H1 (cell line): ENCODE data around the gene KIR2DL4. TPM values are rescaled to one million over a fixed set of nuclear protein-coding genes. Genes with fewer than 3 reads are reported as not detected.

ENCODE experiments used
- CTCF ChIA-PET: fragments of 300-600 bp; sonication (Branson Sonifier 250); formaldehyde crosslinking; loops from one replicate; lab custom pipeline; 2021; ENCODE audit not compliant: partially characterized antibody; lab: Charles Lee
- POLR2A ChIA-PET: fragments of 300-600 bp; sonication (Branson Sonifier 250); formaldehyde crosslinking; loops from one replicate; lab custom pipeline; 2021; ENCODE audit warnings: inconsistent platforms; ENCODE audit not compliant: partially characterized antibody; lab: Charles Lee
- DNase-seq, 2 experiments: peaks; one replicate each; pipeline versions ENCODE4 v3.0.0 to v3.0.0-alpha.2; 2010 to 2022; ENCODE audit warnings: low spot score in 2 of 2, low read depth in 1 of 2, mixed read lengths in 1 of 2
- FAIRE-seq: peaks from 2 replicates; lab custom pipeline; 2011; peaks lifted over from hg19 to GRCh38; lab: Jason Lieb, UNC
- H2AFZ ChIP-seq: 2 replicates; pipeline ENCODE4 v1.8.1; 2012; ENCODE audit warnings: low read length, inconsistent platforms
- H2AK5ac ChIP-seq: 2 replicates; pipeline ENCODE4 v1.6.1; 2013; ENCODE audit warnings: low read depth, low read length
- H2BK120ac ChIP-seq: replicated peaks from 2 replicates; pipeline ENCODE3; 2013; ENCODE audit warnings: low read depth, low read length, inconsistent platforms
- H2BK12ac ChIP-seq: 2 replicates; pipeline ENCODE4 v1.6.1; 2013; ENCODE audit warnings: low read depth, low read length
- H2BK15ac ChIP-seq: 2 replicates; pipeline ENCODE4 v1.6.1; 2013; ENCODE audit warnings: low read length
- H2BK20ac ChIP-seq: 2 replicates; pipeline ENCODE4 v1.6.1; 2013; ENCODE audit warnings: low read length
- H2BK5ac ChIP-seq: 2 replicates; pipeline ENCODE4 v1.6.1; 2013; ENCODE audit warnings: low read depth, low read length
- H3K14ac ChIP-seq: 2 replicates; pipeline ENCODE4 v1.6.1; 2013; ENCODE audit warnings: inconsistent platforms; ENCODE audit not compliant: insufficient read length
- H3K18ac ChIP-seq: 2 replicates; pipeline ENCODE4 v1.6.1; 2013; ENCODE audit warnings: low read length; ENCODE audit errors: extremely low read depth
- H3K23ac ChIP-seq: 2 replicates; pipeline ENCODE4 v1.6.1; 2013; ENCODE audit warnings: inconsistent platforms; ENCODE audit not compliant: insufficient read length
- H3K23me2 ChIP-seq: 2 replicates; pipeline ENCODE4 v1.6.1; 2013; ENCODE audit warnings: low read depth, low read length
- H3K27ac ChIP-seq: 2 replicates; pipeline ENCODE4 v1.6.1; 2011; ENCODE audit warnings: low read depth, low read length, inconsistent platforms
- H3K27me3 ChIP-seq, 4 experiments: replicated peaks in 1 of 4; 1 replicate in 1 of 4; 2 replicates in 3 of 4; pipeline versions ENCODE4 v1.6.1 to v1.8.1; 2011 to 2013; ENCODE audit warnings: low read length in 3 of 4, mild to moderate bottlenecking in 3 of 4, inconsistent platforms in 2 of 4, mixed read lengths in 2 of 4, moderate library complexity in 1 of 4; ENCODE audit not compliant: control insufficient read depth in 3 of 4, insufficient read depth in 3 of 4; ENCODE audit errors: extremely low read depth in 1 of 4
- H3K36me3 ChIP-seq, 4 experiments: 2 replicates each; pipeline versions ENCODE4 v1.6.1 to v1.8.1; 2011 to 2013; ENCODE audit warnings: mild to moderate bottlenecking in 4 of 4, low read length in 3 of 4, moderate library complexity in 2 of 4, control low read depth in 1 of 4, inconsistent platforms in 1 of 4; ENCODE audit not compliant: insufficient read depth in 4 of 4, control insufficient read depth in 2 of 4
- H3K4ac ChIP-seq: replicated peaks from 2 replicates; pipeline ENCODE3; 2013; ENCODE audit warnings: low read length, low read depth, mixed read lengths, inconsistent platforms; ENCODE audit not compliant: insufficient read length
- H3K4me1 ChIP-seq, 4 experiments: replicated peaks in 1 of 4; 1 replicate in 1 of 4; 2 replicates in 3 of 4; pipeline versions ENCODE4 v1.6.1 to v1.8.1; 2011 to 2013; ENCODE audit warnings: low read length in 3 of 4, inconsistent platforms in 2 of 4, mixed read lengths in 1 of 4; ENCODE audit not compliant: insufficient read depth in 4 of 4, control insufficient read depth in 3 of 4
- H3K4me2 ChIP-seq, 2 experiments: 2 replicates each; pipeline versions ENCODE4 v1.6.1 to v1.8.1; 2011 to 2013; ENCODE audit warnings: low read depth in 2 of 2, low read length in 2 of 2, control low read depth in 1 of 2, inconsistent platforms in 1 of 2, mild to moderate bottlenecking in 1 of 2; ENCODE audit not compliant: insufficient read depth in 1 of 2
- H3K4me3 ChIP-seq, 4 experiments: fragments of 200-600, 300-600 bp in 1 of 4; sonication (generic), shearing (Covaris generic), sonication (Bioruptor Twin) in 1 of 4; 2 replicates each; pipeline versions ENCODE4 v1.5.1 to v1.8.1; 2011 to 2016; ENCODE audit warnings: low read length in 4 of 4, low read depth in 3 of 4, control low read depth in 2 of 4, inconsistent platforms in 2 of 4, mild to moderate bottlenecking in 2 of 4, mixed read lengths in 1 of 4, moderate library complexity in 1 of 4; ENCODE audit not compliant: insufficient read depth in 2 of 4; ENCODE audit errors: extremely low read depth in 1 of 4
- H3K56ac ChIP-seq: replicated peaks from 2 replicates; pipeline ENCODE3; 2013; ENCODE audit warnings: low read depth, mild to moderate bottlenecking, mixed read lengths, low read length, inconsistent platforms; ENCODE audit not compliant: insufficient read length
- H3K79me1 ChIP-seq: 2 replicates; pipeline ENCODE4 v1.6.1; 2013; ENCODE audit warnings: low read depth, low read length, control low read depth
- H3K79me2 ChIP-seq, 2 experiments: 2 replicates each; pipeline versions ENCODE4 v1.6.1 to v1.8.1; 2012 to 2013; ENCODE audit warnings: low read length in 2 of 2, mild to moderate bottlenecking in 2 of 2, inconsistent platforms in 1 of 2; ENCODE audit not compliant: insufficient read depth in 2 of 2, control insufficient read depth in 1 of 2
- H3K9ac ChIP-seq, 4 experiments: replicated peaks in 1 of 4; 1 replicate in 1 of 4; 2 replicates in 3 of 4; pipeline versions ENCODE4 v1.6.1 to v1.8.1; 2011 to 2013; ENCODE audit warnings: low read depth in 3 of 4, low read length in 3 of 4, control low read depth in 2 of 4, mild to moderate bottlenecking in 2 of 4, moderate library complexity in 2 of 4, inconsistent platforms in 1 of 4; ENCODE audit errors: extremely low read depth in 1 of 4
- H3K9me3 ChIP-seq, 2 experiments: 2 replicates each; pipeline versions ENCODE4 v1.6.1 to v1.8.1; 2012 to 2013; ENCODE audit warnings: mild to moderate bottlenecking in 2 of 2, moderate library complexity in 2 of 2, control low read depth in 1 of 2, inconsistent platforms in 1 of 2, low read depth in 1 of 2, low read length in 1 of 2, mixed read lengths in 1 of 2; ENCODE audit not compliant: insufficient read depth in 2 of 2
- H4K20me1 ChIP-seq, 2 experiments: replicated peaks in 1 of 2; 2 replicates each; pipeline versions ENCODE3 to v1.8.1; 2011 to 2013; ENCODE audit warnings: inconsistent platforms in 2 of 2, low read length in 2 of 2, mild to moderate bottlenecking in 1 of 2; ENCODE audit not compliant: insufficient read depth in 2 of 2, control insufficient read depth in 1 of 2
- H4K5ac ChIP-seq: 2 replicates; pipeline ENCODE4 v1.6.1; 2013; ENCODE audit warnings: low read length, low read depth, mixed read lengths, inconsistent platforms; ENCODE audit not compliant: insufficient read length
- H4K8ac ChIP-seq: 2 replicates; pipeline ENCODE4 v1.8.0; 2013; ENCODE audit warnings: mild to moderate bottlenecking, moderate library complexity, low read length, inconsistent platforms; ENCODE audit not compliant: insufficient read depth; ENCODE audit errors: extremely low read depth
- H4K91ac ChIP-seq: replicated peaks from 2 replicates; pipeline ENCODE3; 2013; ENCODE audit warnings: low read length, mixed read lengths, inconsistent platforms; ENCODE audit not compliant: insufficient read length
- BRCA1 ChIP-seq: IDR thresholded peaks from 2 replicates; pipeline ENCODE4 v1.6.1; 2012; ENCODE audit warnings: low read depth, low read length, improper control_type of control experiment
- CBX8 ChIP-seq: fragments of 300-800, 300-1000 bp; sonication (generic); IDR thresholded peaks from 2 replicates; pipeline ENCODE4 v1.7.1; 2016; ENCODE audit warnings: low read depth, low read length, borderline replicate concordance
- CHD1 ChIP-seq: IDR thresholded peaks from 2 replicates; pipeline ENCODE4 v1.6.1; 2012; ENCODE audit warnings: low read depth, low read length, improper control_type of control experiment
- EP300 ChIP-seq, 2 experiments: IDR thresholded peaks; 1 replicate in 1 of 2; 2 replicates in 1 of 2; pipeline ENCODE4 v1.6.1; 2011 to 2012; ENCODE audit warnings: low read depth in 2 of 2, low read length in 2 of 2, mild to moderate bottlenecking in 2 of 2, borderline replicate concordance in 1 of 2, inconsistent platforms in 1 of 2, moderate library complexity in 1 of 2
- FOSL1 ChIP-seq: IDR thresholded peaks from 2 replicates; pipeline ENCODE4 v1.6.1; 2011; ENCODE audit warnings: mild to moderate bottlenecking, low read depth, low read length, moderate library complexity; ENCODE audit not compliant: insufficient read depth
- JUND ChIP-seq: IDR thresholded peaks from 2 replicates; pipeline ENCODE4 v1.6.1; 2011; ENCODE audit warnings: mild to moderate bottlenecking, improper control_type of control experiment, low read length
- KDM4A ChIP-seq: IDR thresholded peaks from one replicate; pipeline ENCODE4 v1.7.1; 2012; ENCODE audit warnings: low read depth, mild to moderate bottlenecking, moderate library complexity, low read length, inconsistent platforms; ENCODE audit not compliant: severe bottlenecking
- NANOG ChIP-seq: IDR thresholded peaks from 2 replicates; pipeline ENCODE4 v1.6.1; 2011; ENCODE audit warnings: low read length, low read depth, mild to moderate bottlenecking, inconsistent platforms; ENCODE audit not compliant: insufficient read depth, poor library complexity, severe bottlenecking
- PHF8 ChIP-seq: fragments of 200-600 bp; sonication (generic); conservative IDR thresholded peaks from 2 replicates; pipeline ENCODE4 v1.7.1; 2012; ENCODE audit warnings: low read depth, mild to moderate bottlenecking, inconsistent platforms, low read length, moderate library complexity
- RFX5 ChIP-seq: IDR thresholded peaks from 2 replicates; pipeline ENCODE4 v1.6.1; 2011; ENCODE audit warnings: low read depth, low read length, improper control_type of control experiment, borderline replicate concordance
- SAP30 ChIP-seq: fragments of 300-600 bp; sonication (generic); IDR thresholded peaks from 2 replicates; pipeline ENCODE4 v1.7.1; 2012; ENCODE audit warnings: low read length, moderate library complexity, mild to moderate bottlenecking, inconsistent platforms; ENCODE audit not compliant: insufficient read depth, insufficient replicate concordance
- SP2 ChIP-seq: IDR thresholded peaks from 2 replicates; pipeline ENCODE4 v1.6.1; 2012; ENCODE audit warnings: mild to moderate bottlenecking, low read length, inconsistent platforms
- SUZ12 ChIP-seq: fragments of 200-600 bp; sonication (generic); IDR thresholded peaks from 2 replicates; pipeline ENCODE4 v1.6.1; 2012; ENCODE audit warnings: mild to moderate bottlenecking, inconsistent platforms, low read length, moderate library complexity, mixed read lengths
- YY1 ChIP-seq: IDR thresholded peaks from 2 replicates; pipeline ENCODE4 v1.6.1; 2011; ENCODE audit warnings: low read depth, mild to moderate bottlenecking, low read length
- WGBS, 2 experiments: shearing (Covaris generic) in 1 of 2; methylation state at CpG; one replicate each; pipeline versions ENCODE4 v1.1.6 to v1.1.7; 2013 to 2015; ENCODE audit warnings: low lambda C conversion rate in 2 of 2, mixed read lengths in 2 of 2, inconsistent platforms in 1 of 2, low coverage in 1 of 2, missing lambda C conversion rate in 1 of 2; ENCODE audit not compliant: insufficient replicate concordance in 2 of 2, insufficient coverage in 1 of 2, insufficient read length in 1 of 2; ENCODE audit errors: extremely low coverage in 1 of 2, missing lambda C conversion rate in 1 of 2; 5-methylcytosine and 5-hydroxymethylcytosine counted together
- polyA plus RNA-seq, 7 experiments: library from polyadenylated mRNA; depleted of rRNA in 3 of 7; stranded (reverse) in 5 of 7; unstranded in 2 of 7; fragments of >200 nt in 5 of 7; fragments of 200-250 nt in 2 of 7; gene quantifications; 1 replicate in 5 of 7; 2 replicates in 1 of 7; 4 replicates in 1 of 7; pipeline versions ENCODE4 v1.2.1 to v1.2.3, GENCODE V29; 2011 to 2013; ENCODE audit warnings: missing spikeins in 2 of 7, mixed read lengths in 2 of 7
- total RNA-seq: library from RNA; stranded (reverse); fragmentation: NEBNext Ultra II Directional; extraction: Animal tissue kit (Norgen Biotek cat#: 25700); gene quantifications from 2 replicates; pipeline ENCODE4 v1.2.1, GENCODE V29; 2021

Gene KIR2DL4
- total and polyA plus RNA-seq, 2 of the 8 experiments (the other 6 are each of a cell fraction or from before 2014, with no cell fraction given) = not detected

DNA sequence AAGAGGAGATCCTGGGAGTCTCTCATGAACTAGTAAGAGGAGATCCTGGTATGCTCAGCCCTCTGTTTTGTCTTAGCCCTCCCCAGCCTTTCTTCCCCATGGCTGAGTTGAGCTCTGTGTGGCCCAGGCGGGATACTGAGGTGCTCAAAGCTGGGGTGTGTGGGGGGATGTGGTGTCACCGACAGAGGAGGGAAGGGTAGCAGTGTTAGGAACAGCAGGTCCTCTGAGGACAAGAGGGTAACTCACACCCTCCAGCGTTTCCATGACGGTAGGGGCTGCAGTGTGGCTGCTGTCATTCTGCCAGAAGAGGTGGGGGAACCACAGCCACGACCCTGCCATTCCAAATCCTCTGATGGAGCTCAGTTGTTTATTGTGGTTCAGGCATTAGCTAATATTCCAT lies 691 bp downstream of the KIR2DL4 start:
- POLR2A ChIA-PET = no interaction called here
- 61% methylated on average over 5 of the region's 5 CpGs; no CpG with 5 or more reads in 1 of the 2 experiments for WGBS, 2 experiments
- Histone ChIP-seq H3K23me2 (no peaks in the 10 kb centered on the region), H3K4me1 (no peaks in the 10 kb centered on the region), H4K8ac (no peak overlapping the region), H3K56ac (no peak overlapping the region), H3K23ac (no peak overlapping the region), H2BK20ac (no peak overlapping the region), H2AFZ (no peak overlapping the region), H2BK5ac (no peak overlapping the region), H3K9me3 (peaks cover 65 to 75% of the 10 kb centered on the region in 2 experiments), H3K14ac (no peak overlapping the region), H3K36me3 (no peaks in the 10 kb centered on the region; a peak in 1 of 8 replicates), H2AK5ac (no peak overlapping the region), H2BK120ac (no peak overlapping the region), H3K79me2 (no peaks in the 10 kb centered on the region), H3K27ac (no peak overlapping the region), H3K27me3 (no peaks in the 10 kb centered on the region), H3K9ac (no peak overlapping the region), H4K91ac (no peak overlapping the region), H3K4me2 (no peak overlapping the region), H3K4ac (no peak overlapping the region), H3K79me1 (no peaks in the 10 kb centered on the region), H4K5ac (no peak overlapping the region), H3K4me3 (no peak overlapping the region), H4K20me1 (no peaks in the 10 kb centered on the region), H2BK15ac (no peak overlapping the region), H2BK12ac (no peak overlapping the region), H3K18ac (no peak overlapping the region)
- no peak for TF ChIP-seq JUND
- no peak for TF ChIP-seq SP2
- TF ChIP-seq NANOG = no peak
- TF ChIP-seq CBX8 = no peak
- TF ChIP-seq KDM4A = no peak
- TF ChIP-seq BRCA1 = no peak
- no peak for TF ChIP-seq YY1
- no peak for TF ChIP-seq SAP30
- no peak for TF ChIP-seq PHF8
- TF ChIP-seq RFX5 = no peak
- no peak for TF ChIP-seq FOSL1
- TF ChIP-seq SUZ12 = no peak
- no peak for TF ChIP-seq EP300 (IDR thresholded peaks at IDR 0.05; ENCODE audit: borderline replicate concordance in 1 of 2, low read depth in 2 of 2, low read length in 2 of 2)
- TF ChIP-seq CHD1 = no peak
- DNase-seq = no peak
- no peak for FAIRE-seq
- CTCF ChIA-PET = no interaction called here
